GM23248 (cell line): ENCODE results near the gene ASNS.

Experiments
- EZH2 ChIP-seq: fragments of 200-600 bp; sonication (generic); IDR thresholded peaks from 2 replicates; pipeline ENCODE4 v1.6.1; 2018; ENCODE audit warnings: antibody characterized with exemption, mild to moderate bottlenecking; ENCODE audit not compliant: insufficient read depth, poor library complexity, severe bottlenecking
- EZH2phosphoT487 ChIP-seq: fragments of 200-600 bp; sonication (generic); IDR thresholded peaks from 2 replicates; pipeline ENCODE4 v1.6.1; 2018; ENCODE audit warnings: antibody characterized with exemption, moderate library complexity, mild to moderate bottlenecking, low read depth; ENCODE audit not compliant: insufficient read depth

DNA sequence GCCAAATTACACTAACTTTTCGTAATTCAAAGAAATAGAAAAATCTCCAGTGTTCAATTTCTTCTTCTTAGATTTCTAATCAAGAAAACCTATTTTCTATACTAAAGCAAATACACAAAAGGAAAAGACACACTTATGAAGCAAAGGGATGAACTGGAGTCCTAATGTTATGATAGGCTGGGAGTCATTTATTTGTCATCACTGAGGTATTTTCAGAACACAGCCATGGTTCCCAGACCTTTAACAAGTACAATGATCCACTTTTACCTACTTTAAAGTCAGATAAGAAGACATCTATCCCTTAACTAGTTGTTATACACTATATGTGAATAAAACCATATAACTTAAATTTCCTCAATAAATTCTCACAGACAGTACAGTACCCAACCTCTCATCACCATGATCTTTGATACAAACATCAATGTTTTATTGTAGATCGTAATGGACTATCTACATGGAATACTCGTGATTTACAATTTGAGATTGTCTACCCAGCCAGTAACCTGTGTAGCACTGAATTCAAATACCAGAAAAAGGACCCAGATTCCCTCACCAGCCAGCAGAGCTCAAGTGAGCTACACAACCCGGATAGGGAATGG is 12.5 kb downstream of the ASNS start:
- TF ChIP-seq EZH2phosphoT487 (no peak), EZH2 (no peak)
